Activated T-cell treated with anti-CD3 and anti-CD28 coated beads, Interleukin-2, amount 50 U/mL, for 48 hours (primary cell): Measurements from ENCODE around the gene NFE2.

Experiments
- DNase-seq, 2 experiments: peaks; one replicate each; pipeline ENCODE4 v3.0.0-alpha.2; 2020

Gene NFE2

GRCh38 chr12:54304187-54304810, 3.5 kb upstream of the NFE2 start:
- no peak for DNase-seq

DNA sequence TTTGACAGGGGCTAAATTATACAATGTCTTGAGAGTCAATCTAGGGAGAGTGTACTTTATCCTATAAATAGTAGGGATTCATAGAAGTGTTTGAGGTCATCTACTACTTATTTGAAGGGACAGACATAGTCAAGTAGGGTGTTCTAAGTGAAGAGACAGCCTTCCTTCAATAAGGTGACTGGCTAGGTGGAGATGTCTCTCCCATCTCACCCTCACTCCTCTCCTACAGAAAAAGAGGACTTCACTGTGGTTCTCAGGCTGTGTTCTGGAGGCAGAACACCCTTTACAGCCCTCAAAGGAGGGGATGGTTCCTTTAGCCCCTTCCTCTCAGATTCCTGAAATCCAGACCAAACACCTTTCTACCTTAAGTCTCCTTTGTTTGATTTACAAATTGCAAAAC, 2.8 kb upstream of the NFE2 start:
- DNase-seq: no peak

DNA sequence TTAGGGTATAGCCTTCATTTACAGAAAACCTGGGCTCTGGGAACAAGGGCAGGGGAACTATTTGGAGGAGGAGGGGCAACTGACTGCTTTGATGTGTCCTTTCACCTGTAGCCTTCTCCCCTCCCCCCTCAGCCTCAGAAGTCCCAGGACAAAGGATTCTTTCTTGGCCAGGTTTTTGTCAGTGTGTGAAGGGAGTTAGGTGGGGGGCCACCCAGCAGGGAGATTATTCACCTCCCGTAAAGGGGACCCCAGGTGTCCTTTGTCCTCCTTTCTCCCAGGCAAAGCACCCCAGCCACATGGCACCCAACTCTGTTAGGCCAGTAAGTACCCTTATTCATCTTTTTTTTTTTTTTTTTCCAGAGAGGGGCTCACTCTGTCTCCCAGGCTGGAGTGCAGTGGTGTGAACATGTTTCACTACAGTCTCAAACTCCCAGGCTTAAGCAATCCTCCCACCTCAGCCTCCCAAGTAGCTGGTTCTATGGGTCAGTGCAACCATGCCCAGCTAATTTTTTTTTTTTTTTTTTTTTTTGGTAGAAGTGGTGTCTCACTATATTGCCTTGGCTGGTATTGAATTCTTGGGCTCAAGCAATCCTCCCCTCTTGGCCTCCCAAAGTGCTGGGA, 723 bp upstream of the NFE2 start:
- no peak for DNase-seq

DNA sequence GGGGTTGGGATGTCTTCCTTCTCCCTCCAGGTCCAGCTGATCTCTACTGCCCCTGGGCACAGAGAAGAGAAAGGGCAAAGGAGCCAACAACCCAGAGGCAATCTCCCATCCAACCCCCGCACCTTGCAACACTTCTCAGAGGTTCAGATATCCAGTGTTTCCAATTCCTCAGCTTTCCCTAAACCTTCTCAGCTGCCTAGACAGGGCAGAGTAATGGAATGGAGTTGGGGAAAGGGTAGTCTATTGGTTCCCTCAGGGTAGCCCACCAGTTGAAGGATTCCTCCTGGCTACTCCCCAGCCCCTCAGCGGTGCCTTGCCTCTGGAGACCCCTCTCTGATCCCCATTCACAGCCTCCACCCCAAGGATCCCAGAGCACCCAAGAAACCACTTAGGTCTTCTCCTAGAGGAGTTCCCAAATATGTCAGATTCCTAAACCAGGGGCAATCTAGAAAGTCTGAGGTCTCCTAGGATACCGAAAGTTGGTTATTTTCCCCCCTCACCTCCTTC, 537 bp downstream of the NFE2 start:
- no peak for DNase-seq

DNA sequence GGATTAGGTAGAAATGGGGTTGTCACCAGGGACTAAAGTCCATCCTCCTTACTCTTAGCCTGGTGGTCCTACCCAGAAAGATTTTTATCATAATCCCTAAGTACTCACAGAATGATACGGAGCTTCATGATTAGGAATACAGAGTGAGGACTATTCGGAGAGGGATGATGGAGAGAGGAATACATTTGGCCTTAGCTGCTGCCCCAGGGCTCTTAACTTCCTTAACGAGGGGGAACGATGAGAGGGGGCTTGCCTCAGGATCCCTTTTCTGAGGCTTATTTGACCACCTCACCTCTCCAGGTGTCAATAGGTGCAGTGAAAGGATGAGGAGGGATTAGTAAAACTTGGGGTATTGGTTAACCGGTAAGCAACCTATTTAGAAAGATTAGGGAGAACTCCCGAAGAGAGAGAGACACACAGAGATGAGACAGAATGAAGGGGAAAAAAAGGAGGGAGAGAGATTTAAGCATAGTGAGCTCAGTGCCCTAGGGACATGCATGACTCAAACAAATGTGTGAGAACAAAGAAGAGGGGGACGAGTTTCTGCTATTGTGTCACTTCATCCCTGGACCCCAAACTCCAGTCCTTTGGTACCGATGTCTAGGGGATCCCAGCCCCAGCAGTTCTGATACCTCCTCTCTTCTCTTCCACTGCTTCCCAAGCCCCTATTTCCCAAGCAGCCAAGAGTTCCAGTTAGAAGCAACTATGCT, 1.1 kb downstream of the NFE2 start:
- no peak for DNase-seq

DNA sequence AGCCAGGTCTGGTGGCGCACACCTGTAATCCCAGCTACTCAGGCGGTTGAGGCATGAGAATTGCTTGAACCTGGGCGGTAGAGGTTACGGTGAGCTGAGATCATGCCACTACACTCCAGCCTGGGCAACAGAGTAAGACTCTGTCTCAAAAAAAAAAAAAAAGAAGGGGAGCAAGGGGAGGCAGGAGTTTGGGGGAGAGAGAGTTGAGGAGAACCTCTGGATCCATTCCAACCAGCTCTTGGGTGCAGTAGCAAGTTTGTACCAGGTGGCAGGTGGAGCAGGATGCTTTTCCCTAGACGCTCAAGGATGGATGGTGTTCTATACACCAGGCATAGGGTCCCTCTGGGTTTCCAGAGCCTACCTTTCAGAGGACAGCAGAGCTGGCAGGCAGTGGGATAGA, 1.9 kb downstream of the NFE2 start:
- no peak for DNase-seq

- DNase-seq: no peak
Observed at GRCh38 chr12:54296393-54297099, 4.3 kb downstream of the NFE2 start.

GRCh38 chr12:54294953-54295566, 5.8 kb downstream of the NFE2 start:
- no peak for DNase-seq

- peak; percentile 81 to 84 for DNase-seq
Observed at GRCh38 chr12:54294152-54294952, 6.5 kb downstream of the NFE2 start.

DNA sequence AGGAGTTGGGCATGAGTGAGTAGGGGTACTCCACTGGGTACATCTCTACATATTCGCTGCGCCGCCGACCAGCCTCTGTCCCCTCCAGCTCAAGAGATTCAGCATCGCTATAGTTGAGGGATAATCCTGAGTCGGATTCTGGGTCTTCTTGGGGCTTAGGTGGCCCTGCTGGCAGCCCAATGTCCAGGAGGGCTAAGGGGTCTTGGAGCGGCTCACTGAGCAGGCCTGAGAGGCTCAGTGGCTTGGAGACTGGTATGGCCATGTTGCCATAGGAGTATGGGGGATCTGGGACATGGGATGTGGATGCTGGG, 7.9 kb downstream of the NFE2 start:
- no peak for DNase-seq

GRCh38 chr12:54292083-54292930, 8.5 kb downstream of the NFE2 start:
- no peak for DNase-seq

DNA sequence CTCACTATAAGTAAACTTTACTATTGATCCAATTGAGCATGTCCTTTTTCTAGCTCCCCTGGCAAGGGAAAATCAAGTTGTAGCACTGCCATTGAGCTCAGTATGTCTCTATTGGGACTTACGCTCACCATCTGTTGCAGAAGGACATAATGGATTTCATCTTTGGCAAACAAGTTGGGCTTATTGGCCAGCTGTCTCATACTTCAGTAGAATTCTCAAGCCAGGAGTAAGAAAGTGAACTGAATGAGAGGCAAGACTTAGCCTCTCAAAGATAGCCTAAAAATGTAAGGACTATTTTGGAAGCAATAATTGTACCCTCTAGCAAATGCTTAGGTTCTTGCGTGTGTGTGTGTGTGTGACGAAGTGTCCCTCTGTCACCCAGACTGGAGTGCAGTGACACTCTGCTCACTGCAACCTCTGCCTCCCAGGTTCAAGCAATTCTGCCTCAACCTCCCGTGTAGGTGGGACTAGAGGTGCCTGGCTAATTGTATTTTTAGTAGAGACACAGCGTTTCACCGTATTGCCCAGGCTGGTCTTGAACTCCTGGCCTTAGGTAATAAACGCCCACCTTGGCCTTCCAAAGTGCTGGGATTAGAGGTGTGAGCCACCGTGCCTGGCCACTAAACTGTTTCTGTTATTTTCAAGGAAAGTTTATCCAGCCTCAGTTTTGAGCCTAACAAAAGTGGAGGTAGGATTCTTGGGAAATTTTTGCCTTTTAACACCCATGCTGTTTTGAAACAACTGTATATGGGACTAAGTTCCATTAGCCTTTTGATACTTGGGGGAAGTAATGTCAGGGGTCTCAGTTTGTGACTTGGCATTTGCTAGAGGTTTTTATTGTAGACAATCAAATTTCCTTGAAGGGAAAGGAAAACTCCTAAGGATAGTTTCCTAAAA, 13.3 kb downstream of the NFE2 start:
- peak; percentile 63 to 65 for DNase-seq

DNA sequence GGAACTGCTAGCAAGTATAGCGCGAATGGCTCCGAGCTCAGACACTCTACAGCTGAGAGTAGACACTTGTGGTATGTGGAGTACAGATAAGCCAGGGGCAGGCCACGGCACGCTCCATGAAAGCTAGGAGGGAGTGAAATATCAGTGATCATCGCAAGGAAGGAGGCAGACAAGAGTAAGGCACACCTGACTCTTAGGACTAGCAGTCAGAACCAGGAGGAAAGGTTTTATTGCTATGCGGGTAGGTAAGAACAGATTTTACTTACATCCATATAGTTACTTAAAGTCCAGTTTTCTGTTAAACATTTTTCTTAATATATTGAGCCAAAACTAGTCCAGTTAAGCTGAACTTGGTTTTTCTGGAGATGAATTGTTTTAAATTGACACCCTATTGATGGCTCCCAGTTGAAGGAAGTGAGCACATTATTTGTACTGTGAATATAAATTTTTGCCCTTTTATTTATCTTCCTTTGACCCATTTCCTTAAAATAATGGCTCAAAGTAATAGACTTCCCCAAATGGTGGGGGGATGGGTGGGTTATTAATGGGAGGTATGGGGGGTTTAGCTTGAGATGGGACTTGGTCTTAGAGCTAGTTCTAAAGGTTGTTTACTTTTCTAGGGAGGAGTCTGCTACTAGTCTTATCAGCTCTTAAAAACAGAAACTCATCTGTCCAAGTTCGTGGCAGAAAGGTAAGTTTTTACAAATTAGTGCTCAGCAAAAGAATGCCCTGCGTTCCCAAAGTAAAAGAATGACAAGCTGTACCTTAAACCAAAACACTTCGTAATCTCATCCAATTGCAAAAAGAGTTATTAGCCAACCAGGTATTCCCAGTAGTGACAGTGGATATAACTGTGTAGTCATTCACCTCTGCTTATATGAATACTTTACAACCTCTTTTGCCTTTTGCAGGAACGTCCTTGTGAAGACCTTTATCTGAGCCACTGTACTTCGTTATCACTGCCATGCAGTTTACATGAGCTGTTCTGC, 14.5 kb downstream of the NFE2 start:
- DNase-seq: peak in 1 of 2 experiments; percentile 59

GRCh38 chr12:54285150-54286041, 15.4 kb downstream of the NFE2 start:
- peak in 1 of 2 experiments; percentile 59 for DNase-seq

- peak in 1 of 2 experiments; percentile 12 for DNase-seq
Observed at GRCh38 chr12:54284070-54284780, 16.6 kb downstream of the NFE2 start.

- peak; percentile 57 to 62 for DNase-seq
Observed at GRCh38 chr12:54282949-54283593, 17.7 kb downstream of the NFE2 start.

DNA sequence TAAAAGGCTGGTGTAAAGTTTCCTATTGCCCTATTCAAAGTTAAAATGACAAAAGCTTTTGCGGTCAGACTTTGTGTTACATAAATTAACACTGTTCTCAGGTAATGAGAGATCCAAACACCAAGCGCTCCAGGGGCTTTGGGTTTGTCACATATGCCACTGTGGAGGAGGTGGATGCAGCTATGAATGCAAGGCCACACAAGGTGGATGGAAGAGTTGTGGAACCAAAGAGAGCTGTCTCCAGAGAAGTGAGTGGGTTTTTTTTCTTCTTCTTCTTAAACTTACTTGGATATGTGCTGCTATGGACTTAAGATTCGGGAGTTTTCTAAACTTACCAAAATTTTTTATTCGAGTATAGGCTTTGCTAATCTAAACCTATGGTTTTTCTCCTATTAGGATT, 19.1 kb downstream of the NFE2 start:
- DNase-seq: peak in 1 of 2 experiments; percentile 34
